SK-N-SH (cell line): ENCODE measurements around the gene FAM83E. TPM values are rescaled to one million over a fixed set of nuclear protein-coding genes. Genes with fewer than 3 reads are reported as not detected.

Experiments used
- CTCF ChIA-PET: fragments of 300-600, 350-600 bp; formaldehyde crosslinking; extraction: SDS; loops from one replicate; lab custom pipeline; 2021; lab: Yijun Ruan, JAX
- POLR2A ChIA-PET: fragments of 350-600 bp; sonication (Branson Sonifier 250); formaldehyde crosslinking; extraction: SDS; loops from one replicate; lab custom pipeline; 2020; ENCODE audit warnings: antibody characterized with exemption, inconsistent platforms; lab: Yijun Ruan, JAX
- DNase-seq: peaks from one replicate; pipeline ENCODE4 v3.0.0; 2012
- H2AFZ ChIP-seq: fragments of 200-600 bp; sonication (generic); 2 replicates; pipeline ENCODE4 v1.8.1; 2016; ENCODE audit warnings: antibody characterized with exemption, mild to moderate bottlenecking, low read depth
- H3F3A ChIP-seq: fragments of 200-600 bp; sonication (generic); replicated peaks from 2 replicates; pipeline ENCODE3; 2016; ENCODE audit warnings: antibody characterized with exemption, mild to moderate bottlenecking; ENCODE audit not compliant: insufficient read depth
- H3K27ac ChIP-seq, 2 experiments: fragments of 200-500 bp in 1 of 2; fragments of 200-600 bp in 1 of 2; sonication (Bioruptor generic) in 1 of 2; sonication (generic), shearing (Covaris generic) in 1 of 2; 2 replicates each; pipeline versions ENCODE4 v1.5.1 to v1.6.1; 2014 to 2016; ENCODE audit warnings: low read depth in 2 of 2, inconsistent platforms in 1 of 2, low read length in 1 of 2, mild to moderate bottlenecking in 1 of 2, mixed read lengths in 1 of 2
- H3K27me3 ChIP-seq: fragments of 200-600 bp; sonication (generic), shearing (Covaris generic); 2 replicates; pipeline ENCODE4 v1.6.1; 2016; ENCODE audit warnings: mixed run types; ENCODE audit not compliant: insufficient read depth
- H3K36me3 ChIP-seq, 2 experiments: fragments of 200-500 bp in 1 of 2; fragments of 200-600 bp in 1 of 2; sonication (Bioruptor generic) in 1 of 2; sonication (generic) in 1 of 2; replicated peaks in 1 of 2; 2 replicates each; pipeline versions ENCODE3 to v1.5.1; 2014 to 2016; ENCODE audit warnings: low read length in 1 of 2, mild to moderate bottlenecking in 1 of 2; ENCODE audit not compliant: insufficient read depth in 2 of 2, control insufficient read depth in 1 of 2
- H3K4me1 ChIP-seq, 2 experiments: fragments of 200-500 bp in 1 of 2; fragments of 200-600 bp in 1 of 2; sonication (Bioruptor generic) in 1 of 2; sonication (generic), shearing (Covaris generic) in 1 of 2; 2 replicates each; pipeline versions ENCODE4 v1.5.1 to v1.6.1; 2014 to 2016; ENCODE audit warnings: low read depth in 1 of 2, low read length in 1 of 2, mixed run types in 1 of 2; ENCODE audit not compliant: insufficient read depth in 2 of 2, control insufficient read depth in 1 of 2
- H3K4me2 ChIP-seq: fragments of 200-600 bp; sonication (generic), shearing (Covaris generic); 2 replicates; pipeline ENCODE4 v1.6.1; 2017; ENCODE audit warnings: mixed run types
- H3K4me3 ChIP-seq, 2 experiments: fragments of 200-500 bp in 1 of 2; fragments of 200-600 bp in 1 of 2; sonication (Bioruptor generic) in 1 of 2; sonication (generic), shearing (Covaris generic) in 1 of 2; 2 replicates each; pipeline versions ENCODE4 v1.5.1 to v1.8.1; 2014 to 2016; ENCODE audit warnings: low read depth in 2 of 2, inconsistent platforms in 1 of 2, low read length in 1 of 2, mild to moderate bottlenecking in 1 of 2, mixed read lengths in 1 of 2, moderate library complexity in 1 of 2
- H3K79me2 ChIP-seq: fragments of 200-600 bp; sonication (generic); 2 replicates; pipeline ENCODE4 v1.8.1; 2017; ENCODE audit warnings: mild to moderate bottlenecking; ENCODE audit not compliant: insufficient read depth
- H3K9ac ChIP-seq: fragments of 200-600 bp; sonication (generic); 2 replicates; pipeline ENCODE4 v1.6.1; 2017; ENCODE audit warnings: mixed run types
- H3K9me2 ChIP-seq: fragments of 200-600 bp; sonication (generic); 2 replicates; pipeline ENCODE4 v1.6.1; 2017; ENCODE audit warnings: mixed run types
- H3K9me3 ChIP-seq: fragments of 200-600 bp; sonication (generic); 2 replicates; pipeline ENCODE4 v1.6.1; 2017; ENCODE audit warnings: mixed run types, mild to moderate bottlenecking, moderate library complexity
- H4K20me1 ChIP-seq: fragments of 200-600 bp; sonication (generic); 2 replicates; pipeline ENCODE4 v1.6.1; 2017; ENCODE audit warnings: mild to moderate bottlenecking, mixed run types; ENCODE audit not compliant: insufficient read depth
- CHD2 ChIP-seq: fragments of 150-350 bp; IDR thresholded peaks from 2 replicates; pipeline ENCODE4 v1.6.1; 2018; ENCODE audit warnings: low read length; ENCODE audit not compliant: partially characterized antibody
- CTCF ChIP-seq: fragments of 200-600 bp; sonication (generic); IDR thresholded peaks from 2 replicates; pipeline ENCODE4 v1.6.1; 2017; ENCODE audit warnings: antibody characterized with exemption, mild to moderate bottlenecking, moderate library complexity
- FOSL2 ChIP-seq: IDR thresholded peaks from 2 replicates; pipeline ENCODE4 v1.4.0; 2012; ENCODE audit warnings: low read depth, mild to moderate bottlenecking, moderate library complexity, borderline replicate concordance
- GABPA ChIP-seq: IDR thresholded peaks from 2 replicates; pipeline ENCODE4 v1.4.0; 2012; ENCODE audit warnings: low read depth, mild to moderate bottlenecking
- IRF3 ChIP-seq: fragments of 150-350 bp; IDR thresholded peaks from 2 replicates; pipeline ENCODE4 v1.6.1; 2016; ENCODE audit warnings: mild to moderate bottlenecking, low read depth, low read length
- JUND ChIP-seq: IDR thresholded peaks from 2 replicates; pipeline ENCODE4 v1.4.0; 2012
- MAX ChIP-seq: IDR thresholded peaks from 2 replicates; pipeline ENCODE4 v1.4.0; 2012; ENCODE audit warnings: low read depth
- MEF2A ChIP-seq: IDR thresholded peaks from 2 replicates; pipeline ENCODE4 v1.4.0; 2012; ENCODE audit warnings: low read depth, borderline replicate concordance
- MXI1 ChIP-seq: IDR thresholded peaks from 2 replicates; pipeline ENCODE4 v1.6.1; 2012; ENCODE audit warnings: mild to moderate bottlenecking, low read depth, low read length, improper control_type of control experiment
- POLR2AphosphoS5 ChIP-seq: IDR thresholded peaks from 2 replicates; pipeline ENCODE4 v1.6.1; 2012; ENCODE audit warnings: low read depth, low read length
- RCOR1 ChIP-seq: fragments of 150-350 bp; IDR thresholded peaks from 2 replicates; pipeline ENCODE4 v1.6.1; 2017; ENCODE audit warnings: antibody characterized with exemption, low read length
- REST ChIP-seq: IDR thresholded peaks from 2 replicates; pipeline ENCODE4 v1.6.1; 2012; ENCODE audit warnings: mild to moderate bottlenecking, low read depth, low read length, moderate library complexity
- RFX5 ChIP-seq: IDR thresholded peaks from 2 replicates; pipeline ENCODE4 v1.6.1; 2012; ENCODE audit warnings: mild to moderate bottlenecking, improper control_type of control experiment, low read length
- RXRA ChIP-seq: IDR thresholded peaks from 2 replicates; pipeline ENCODE4 v1.4.0; 2012; ENCODE audit warnings: low read depth, mild to moderate bottlenecking, borderline replicate concordance
- SMC3 ChIP-seq: IDR thresholded peaks from 2 replicates; pipeline ENCODE4 v1.6.1; 2012; ENCODE audit warnings: low read depth, low read length, improper control_type of control experiment
- TEAD4 ChIP-seq: IDR thresholded peaks from 2 replicates; pipeline ENCODE4 v1.4.0; 2012; ENCODE audit warnings: mild to moderate bottlenecking, borderline replicate concordance; ENCODE audit not compliant: insufficient read depth
- USF1 ChIP-seq: IDR thresholded peaks from 2 replicates; pipeline ENCODE4 v1.4.0; 2012; ENCODE audit warnings: low read depth, borderline replicate concordance
- ZBTB33 ChIP-seq: IDR thresholded peaks from 2 replicates; pipeline ENCODE4 v1.4.0; 2012; ENCODE audit warnings: low read depth, borderline replicate concordance
- WGBS: methylation state at CpG from one replicate; pipeline ENCODE4 v1.1.6; 2017; ENCODE audit warnings: low lambda C conversion rate; 5-methylcytosine and 5-hydroxymethylcytosine counted together
- polyA plus RNA-seq, 3 experiments: library from polyadenylated mRNA; depleted of rRNA; stranded (reverse); fragments of >200 nt; gene quantifications; 2 replicates each; pipeline ENCODE4 v1.2.3, GENCODE V29; 2012

FAM83E gene
- polyA plus RNA-seq, 1 of the 3 experiments (the other 2 are of a cell fraction) = 0.44 TPM

- Histone ChIP-seq H3K9me2 (no peaks in the 10 kb centered on the region), H3K27ac (peak overlapping the region in 1 of 2 experiments; percentile 40; a peak in 2 of 4 replicates), H2AFZ (no peak overlapping the region), H3K4me1 (peaks cover 11 to 34% of the 10 kb centered on the region in 2 experiments; a peak in 3 of 4 replicates), H3K4me2 (no peak overlapping the region), H3K27me3 (no peaks in the 10 kb centered on the region), H3K36me3 (peaks cover 28 to 33% of the 10 kb centered on the region in 2 experiments), H3K9ac (no peak overlapping the region), H4K20me1 (peaks cover 35% of the 10 kb centered on the region), H3K4me3 (no peak overlapping the region), H3K79me2 (peaks cover 23% of the 10 kb centered on the region), H3F3A (peaks cover 36% of the 10 kb centered on the region), H3K9me3 (no peaks in the 10 kb centered on the region)
- 76% methylated on average over 18 of the region's 39 CpGs for WGBS
- TF ChIP-seq JUND (no peak), ZBTB33 (no peak), FOSL2 (no peak), MXI1 (no peak), MEF2A (no peak), REST (no peak), GABPA (no peak), USF1 (no peak), POLR2AphosphoS5 (no peak), MAX (no peak), RXRA (no peak), CTCF (no peak), IRF3 (no peak), TEAD4 (no peak), RCOR1 (no peak), RFX5 (no peak), CHD2 (no peak), SMC3 (no peak)
- POLR2A ChIA-PET = interaction anchor here (0.6 to 1.9 kb wide), 7 partner anchors 11 to 388 kb away, joined by 3 to 5 read pairs (median 4); no protein-coding TSS in a partner anchor
- DNase-seq = no peak
- CTCF ChIA-PET = interaction anchor here (0.6 to 8.0 kb wide), 6 partner anchors 12 to 343 kb away, joined by 3 to 72 read pairs (median 3); no protein-coding TSS in a partner anchor
These were observed 1.6 kb downstream of the FAM83E start for GRCh38 chr19:48613024-48613851.
